Measurements from ENCODE around the gene DNAJB2. TPM values are rescaled to one million over a fixed set of nuclear protein-coding genes. Genes with fewer than 3 reads are reported as not detected.
"Not testable (repeated sequence)": the region's sequence is repeated elsewhere in the genome, so short reads cannot be mapped to it uniquely, and the experiment has no call there.

The DNAJB2 gene
- total RNA-seq, 1 experiment from 2014 or later, result 25.8 TPM

DNA sequence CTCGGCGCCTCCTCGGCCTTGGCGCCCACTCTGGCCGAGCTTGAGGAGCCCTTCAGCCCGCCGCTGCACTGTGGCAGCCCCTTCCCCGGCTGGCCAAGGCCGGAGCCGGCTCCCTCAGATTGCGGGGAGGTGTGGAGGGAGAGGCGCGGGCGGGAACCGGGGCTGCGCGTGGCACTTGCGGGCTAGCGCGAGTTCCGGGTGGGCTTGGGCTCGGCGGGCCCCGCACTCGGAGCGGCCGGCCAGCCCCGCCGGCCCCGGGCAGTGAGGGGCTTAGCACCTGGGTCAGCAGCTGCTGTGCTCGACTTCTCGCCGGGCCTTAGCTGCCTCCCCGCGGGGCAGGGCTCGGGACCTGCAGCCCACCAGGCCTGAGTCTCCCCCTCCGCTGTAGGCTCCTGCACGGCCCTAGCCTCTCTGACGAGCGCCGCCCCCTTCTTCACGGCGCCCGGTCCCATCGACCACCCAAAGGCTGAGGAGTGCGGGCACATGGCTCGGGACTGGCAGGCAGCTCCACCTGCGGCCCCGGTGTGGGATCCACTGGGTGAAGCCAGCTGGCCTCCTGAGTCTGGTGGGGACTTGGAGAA is 33.6 kb downstream of the DNAJB2 start:
- DNase-seq (ENCODE audit: low read depth, low spot score); in situ Hi-C loops (cut with HindIII; ENCODE audit: low pct_unique_long_range_greater_than_20kb, low sequenced_read_pairs): not testable (repeated sequence)

DNA sequence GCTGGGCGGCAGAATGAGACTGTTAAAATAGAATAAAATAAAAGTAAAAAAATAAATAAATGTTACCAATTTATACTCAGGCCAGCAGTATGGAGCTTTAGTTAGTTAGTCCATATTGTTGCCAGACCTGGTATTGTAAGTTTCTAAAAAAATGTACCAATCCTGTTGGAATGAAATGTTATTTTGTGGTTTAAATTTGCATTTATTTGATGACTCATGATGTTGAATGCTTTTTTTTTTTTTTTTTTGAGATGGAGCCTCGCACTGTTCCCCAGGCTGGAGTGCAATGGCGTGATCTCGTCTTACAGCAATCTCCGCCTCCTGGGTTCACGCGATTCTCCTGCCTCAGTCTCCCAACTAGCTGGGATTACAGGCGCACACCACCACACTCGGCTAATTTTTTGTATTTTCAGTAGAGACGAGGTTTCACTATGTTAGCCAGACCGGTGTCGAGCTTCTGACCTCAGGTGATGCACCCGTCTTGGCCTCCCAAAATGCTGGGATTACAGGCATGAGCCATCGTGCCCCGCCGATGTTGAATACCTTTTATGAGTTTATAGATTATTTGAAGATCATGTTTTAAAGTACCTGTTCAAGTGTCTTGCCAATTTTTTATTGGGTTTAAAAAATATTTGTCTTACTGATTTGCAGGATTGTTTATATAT is 35.8 kb downstream of the DNAJB2 start:
- in situ Hi-C loops (cut with HindIII; ENCODE audit: low pct_unique_long_range_greater_than_20kb, low sequenced_read_pairs), result no loop called here

DNA sequence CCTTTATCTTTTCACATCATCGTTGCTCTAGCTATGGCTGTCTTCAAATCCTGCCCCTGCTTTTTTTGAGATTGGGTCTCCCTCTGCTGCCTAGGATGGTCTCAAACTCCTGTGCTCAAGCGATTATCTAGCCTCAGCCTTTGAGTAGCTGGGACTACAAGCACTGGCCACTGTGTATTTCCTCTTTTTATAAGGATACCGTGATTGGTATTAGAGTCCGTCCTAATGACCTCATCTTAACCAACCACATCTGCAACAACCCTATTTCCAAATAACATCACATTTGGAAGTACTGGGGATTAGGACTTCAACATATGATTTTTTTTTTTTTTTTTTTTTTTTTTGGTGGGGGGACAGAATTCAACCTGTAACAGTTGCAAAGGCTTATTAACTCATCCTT is 44.3 kb downstream of the DNAJB2 start:
- DNase-seq (ENCODE audit: low read depth, low spot score), result no peak
- in situ Hi-C loops (cut with HindIII; ENCODE audit: low pct_unique_long_range_greater_than_20kb, low sequenced_read_pairs), result no loop called here

More for the DNA sequence above, 35.8 kb downstream of the DNAJB2 start:
- no peak for DNase-seq (ENCODE audit: low read depth, low spot score)

DNA sequence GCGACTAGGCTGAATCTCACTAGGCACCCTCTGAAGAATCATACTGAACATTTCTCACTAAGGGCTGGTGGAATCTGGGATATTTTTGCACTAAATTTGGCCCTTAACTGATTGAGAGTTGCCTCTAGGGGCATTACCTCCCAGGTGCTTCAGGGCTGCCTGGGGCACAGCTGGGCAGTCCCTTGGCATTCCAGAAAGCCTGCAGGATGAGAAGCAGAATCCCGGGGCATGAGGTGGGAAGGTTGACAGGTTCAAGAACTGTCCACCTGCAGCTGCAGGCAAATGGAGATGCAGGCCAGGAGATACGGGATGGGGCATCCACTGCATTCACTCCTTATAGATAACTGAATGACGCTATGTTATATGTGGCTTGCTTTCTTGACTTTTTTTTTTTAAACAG is 46.0 kb downstream of the DNAJB2 start:
- DNase-seq (ENCODE audit: low read depth, low spot score), result no peak
- in situ Hi-C loops (cut with HindIII; ENCODE audit: low pct_unique_long_range_greater_than_20kb, low sequenced_read_pairs), result no loop called here

DNA sequence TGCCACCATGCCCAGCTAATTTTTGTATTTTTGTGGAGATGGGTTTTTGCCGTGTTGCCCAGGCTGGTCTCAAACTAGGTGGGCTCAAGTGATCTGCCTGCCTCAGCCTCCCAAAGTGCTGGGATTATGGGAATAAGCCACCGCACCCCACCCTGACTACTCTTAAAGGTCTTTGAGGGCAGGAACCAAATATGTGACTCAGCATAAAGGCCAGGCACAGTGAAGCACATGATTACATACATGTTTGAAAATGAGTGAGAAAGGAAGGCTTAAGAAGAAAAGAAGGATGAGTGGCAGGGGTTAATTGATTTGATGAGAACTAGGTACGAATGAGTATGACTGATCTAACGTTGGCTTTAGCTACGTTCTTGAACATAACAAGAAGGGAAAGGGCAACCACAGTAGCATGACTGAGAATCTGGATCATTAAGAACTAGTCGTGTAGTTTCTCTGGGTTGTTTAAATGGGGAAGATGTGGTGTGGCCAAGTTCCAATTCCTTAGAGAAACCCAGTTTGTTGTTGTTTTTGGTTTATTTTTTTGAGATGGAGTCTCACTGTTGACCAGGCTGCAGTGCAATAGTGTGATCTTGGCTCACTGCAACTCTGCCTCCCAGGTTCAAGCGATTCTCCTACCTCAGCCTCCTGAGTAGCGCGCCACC is 46.6 kb downstream of the DNAJB2 start:
- DNase-seq (ENCODE audit: low read depth, low spot score), result no peak
- in situ Hi-C loops (cut with HindIII; ENCODE audit: low pct_unique_long_range_greater_than_20kb, low sequenced_read_pairs), result no loop called here

DNA sequence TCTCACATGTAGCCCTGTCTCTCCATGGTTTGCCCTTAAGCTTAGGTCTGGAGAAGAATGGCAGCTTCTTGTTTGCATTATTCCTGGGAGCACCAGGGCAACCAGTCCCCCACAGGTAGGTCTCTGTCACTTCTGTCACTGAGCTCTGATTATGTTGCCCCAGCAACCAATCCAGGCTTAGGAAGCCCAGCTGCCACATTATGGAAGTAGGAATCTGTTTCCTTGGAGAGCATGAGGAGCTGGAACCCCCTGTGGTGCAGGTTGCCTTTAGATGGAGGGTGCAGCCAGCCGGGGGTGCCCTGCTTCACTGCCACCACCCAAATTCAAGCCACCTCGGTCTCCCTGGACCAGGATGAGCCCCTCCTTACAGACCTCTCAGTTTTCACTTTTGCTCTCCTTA is 48.6 kb downstream of the DNAJB2 start:
- in situ Hi-C loops (cut with HindIII; ENCODE audit: low pct_unique_long_range_greater_than_20kb, low sequenced_read_pairs), result no loop called here

DNA sequence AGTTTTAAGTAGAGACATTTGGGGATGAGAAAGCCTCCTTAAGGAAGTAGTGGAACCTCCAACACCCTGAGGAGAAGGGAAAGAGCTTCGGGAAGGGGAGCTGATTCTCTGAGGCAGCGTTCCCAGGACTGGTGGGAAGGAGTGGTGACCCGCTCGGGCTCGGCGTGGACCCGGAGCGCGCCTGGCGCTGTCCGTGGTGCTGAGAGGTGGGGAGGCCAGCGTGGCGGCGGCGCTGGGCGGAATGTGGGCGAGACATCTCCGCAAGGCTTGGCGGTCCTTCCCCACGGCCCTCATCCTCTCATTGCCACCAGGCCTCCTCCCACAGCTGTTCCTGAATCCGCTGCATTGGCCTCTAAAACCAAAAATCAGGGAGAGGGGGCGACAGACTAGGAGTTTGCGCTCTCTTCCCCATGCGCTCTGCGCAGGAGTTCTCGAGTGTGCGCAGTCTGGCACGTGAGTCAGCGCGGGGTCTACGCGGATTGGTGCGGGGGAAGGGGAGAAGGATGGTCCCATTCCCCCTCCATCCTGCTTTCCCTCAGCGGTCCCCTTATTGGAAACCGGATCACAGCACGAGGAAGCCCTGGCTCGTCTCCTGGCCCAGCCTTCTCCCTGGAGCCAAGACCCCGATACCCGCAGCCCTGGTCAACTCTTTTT is 52.5 kb downstream of the DNAJB2 start:
- DNase-seq (ENCODE audit: low read depth, low spot score), result no peak

More for the DNA sequence above, 48.6 kb downstream of the DNAJB2 start:
- no peak for DNase-seq (ENCODE audit: low read depth, low spot score)

DNA sequence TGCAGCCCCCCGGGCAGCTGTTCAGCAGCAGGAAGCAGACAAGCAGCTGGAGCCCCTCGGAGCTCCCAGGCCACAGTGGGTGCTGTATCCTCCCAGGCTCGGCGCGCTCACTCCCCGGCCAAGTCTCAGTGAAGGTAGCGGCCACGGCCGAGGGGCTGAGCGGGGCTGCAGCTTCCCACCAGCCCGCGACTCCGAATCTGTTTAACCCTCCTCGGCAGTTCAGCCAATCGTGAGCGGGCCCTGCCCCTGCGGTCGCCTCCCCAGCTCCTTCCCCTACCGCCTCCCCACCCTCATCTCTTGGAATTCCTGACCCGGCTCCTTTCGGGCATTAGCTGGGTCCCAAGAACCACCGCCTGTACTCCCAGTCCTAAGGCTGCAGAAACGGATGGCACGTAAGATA is 53.4 kb downstream of the DNAJB2 start, which contains the start of gene RESP18:
Gene RESP18, minus strand, starts transcription at position 203 of the 400 bp plus-strand sequence.
- in situ Hi-C loops (cut with HindIII; ENCODE audit: low pct_unique_long_range_greater_than_20kb, low sequenced_read_pairs), result no loop called here
- no peak for DNase-seq (ENCODE audit: low read depth, low spot score)

More for the DNA sequence above, 52.5 kb downstream of the DNAJB2 start:
- in situ Hi-C loops (cut with HindIII; ENCODE audit: low pct_unique_long_range_greater_than_20kb, low sequenced_read_pairs), result no loop called here

DNA sequence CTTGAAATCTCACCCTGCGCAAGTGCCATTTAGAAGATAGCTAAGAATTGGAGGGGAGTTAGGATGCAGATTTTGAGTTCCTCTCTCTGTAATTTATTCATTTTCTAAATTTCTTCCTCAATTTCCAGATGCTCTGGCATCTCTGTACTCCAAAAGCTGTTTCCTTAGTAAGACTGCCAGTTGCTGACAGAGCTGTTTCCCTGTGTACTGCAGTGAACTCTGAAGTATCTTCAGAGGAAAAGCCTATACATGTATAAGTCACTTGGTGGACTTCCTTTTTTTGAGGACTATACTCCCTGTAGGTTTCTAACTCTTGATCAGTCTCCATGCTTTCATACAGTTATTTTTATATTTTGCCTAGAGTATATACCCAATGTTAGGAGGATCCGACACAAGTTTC is 54.9 kb downstream of the DNAJB2 start:
- in situ Hi-C loops (cut with HindIII; ENCODE audit: low pct_unique_long_range_greater_than_20kb, low sequenced_read_pairs), result no loop called here
- no peak for DNase-seq (ENCODE audit: low read depth, low spot score)

DNA sequence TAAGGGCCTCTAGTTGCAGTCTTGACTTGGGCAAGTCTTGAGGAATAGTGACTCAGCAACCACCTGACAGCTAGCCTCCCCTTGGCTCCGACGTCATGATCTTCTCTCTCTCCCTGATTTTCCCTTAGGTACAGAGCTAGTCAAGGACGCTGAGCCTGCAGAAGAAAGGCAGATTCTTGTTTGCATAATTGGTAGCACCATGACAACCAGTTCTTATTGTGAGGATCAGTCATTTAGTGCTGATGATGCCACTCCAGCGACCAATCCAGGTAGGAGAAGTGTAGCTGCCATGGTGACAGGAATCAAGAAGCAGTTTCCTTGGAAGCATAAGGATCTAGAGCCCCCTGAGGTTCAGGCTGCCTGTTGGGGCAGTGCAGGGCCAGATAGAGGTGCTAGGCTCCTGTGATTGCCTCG is 56.2 kb downstream of the DNAJB2 start:
- in situ Hi-C loops (cut with HindIII; ENCODE audit: low pct_unique_long_range_greater_than_20kb, low sequenced_read_pairs), result no loop called here
- peak; percentile 38 for DNase-seq (ENCODE audit: low read depth, low spot score)

Small RNAs within 50 kb of the gene (small RNA-seq; reads per million reads assigned to genes)
- gene MIR153-1, result 0 to 0.14 reads per million in 2 experiments

Other genes starting within 250 kb of the DNAJB2 start
- 0.16 and 0.24 TPM in 2 replicates for gene CFAP65, start 237.8 kb upstream of the DNAJB2 start, total RNA-seq (2014; rRNA removed; shearing (Covaris generic))
- not detected in 2 replicates for gene IHH, start 218.4 kb upstream of the DNAJB2 start, total RNA-seq (2014; rRNA removed; shearing (Covaris generic))
- gene NHEJ1, start 118.6 kb upstream of the DNAJB2 start, total RNA-seq (2014; rRNA removed; shearing (Covaris generic)), result 25.5 and 28.4 TPM in 2 replicates
- gene SLC23A3, start 109.3 kb upstream of the DNAJB2 start, total RNA-seq (2014; rRNA removed; shearing (Covaris generic)), result 0.13 and 0.34 TPM in 2 replicates
- 42.6 and 46.4 TPM in 2 replicates for gene CNPPD1, start 102.4 kb upstream of the DNAJB2 start, total RNA-seq (2014; rRNA removed; shearing (Covaris generic))
- 104 and 124 TPM in 2 replicates for gene RETREG2, start 101.1 kb upstream of the DNAJB2 start, total RNA-seq (2014; rRNA removed; shearing (Covaris generic))
- gene ZFAND2B, start 72.6 kb upstream of the DNAJB2 start, total RNA-seq (2014; rRNA removed; shearing (Covaris generic)), result 10.9 and 16.2 TPM in 2 replicates
- 43.7 and 50.7 TPM in 2 replicates for gene ABCB6, start 60.4 kb upstream of the DNAJB2 start, total RNA-seq (2014; rRNA removed; shearing (Covaris generic))
- gene ATG9A, start 49.7 kb upstream of the DNAJB2 start, total RNA-seq (2014; rRNA removed; shearing (Covaris generic)), result 36.7 and 45.7 TPM in 2 replicates
- gene ANKZF1, start 49.6 kb upstream of the DNAJB2 start, total RNA-seq (2014; rRNA removed; shearing (Covaris generic)), result 43.5 and 43.6 TPM in 2 replicates
- gene GLB1L, start 33.9 kb upstream of the DNAJB2 start, total RNA-seq (2014; rRNA removed; shearing (Covaris generic)), result 5.3 and 6.1 TPM in 2 replicates
- 21.7 and 22.6 TPM in 2 replicates for gene STK16, start 33.9 kb upstream of the DNAJB2 start, total RNA-seq (2014; rRNA removed; shearing (Covaris generic))
- gene TUBA4B, start 26.1 kb upstream of the DNAJB2 start, total RNA-seq (2014; rRNA removed; shearing (Covaris generic)), result not detected in 2 replicates
- gene TUBA4A, start 25.4 kb upstream of the DNAJB2 start, total RNA-seq (2014; rRNA removed; shearing (Covaris generic)), result 1.4 TPM in 1 of 2 replicates, not detected in the other
- gene PTPRN, start 30.0 kb downstream of the DNAJB2 start, total RNA-seq (2014; rRNA removed; shearing (Covaris generic)), result 1.5 and 2.8 TPM in 2 replicates
- not detected in 2 replicates for gene RESP18, start 53.4 kb downstream of the DNAJB2 start, total RNA-seq (2014; rRNA removed; shearing (Covaris generic))
- gene DNPEP, start 108.5 kb downstream of the DNAJB2 start, total RNA-seq (2014; rRNA removed; shearing (Covaris generic)), result 46.8 and 50.1 TPM in 2 replicates
- gene DES, start 139.0 kb downstream of the DNAJB2 start, total RNA-seq (2014; rRNA removed; shearing (Covaris generic)), result 0.13 TPM in 1 of 2 replicates, not detected in the other
- 1.9 and 2.3 TPM in 2 replicates for gene SPEG, start 155.5 kb downstream of the DNAJB2 start, total RNA-seq (2014; rRNA removed; shearing (Covaris generic))
- gene GMPPA, start 219.5 kb downstream of the DNAJB2 start, total RNA-seq (2014; rRNA removed; shearing (Covaris generic)), result 60.6 and 64.8 TPM in 2 replicates
- gene ASIC4, start 235.1 kb downstream of the DNAJB2 start, total RNA-seq (2014; rRNA removed; shearing (Covaris generic)), result not detected in 2 replicates